HG03025 (cell line): ENCODE data around the gene TMEM178A.

Experiments
- ATAC-seq: cut with Tn5 transposase; IDR thresholded peaks from one replicate; pipeline ENCODE4 v1.9.1; 2021; ENCODE audit warnings: mild to moderate bottlenecking, moderate library complexity; ENCODE audit not compliant: unreplicated experiment, low FRiP score

TMEM178A gene

DNA sequence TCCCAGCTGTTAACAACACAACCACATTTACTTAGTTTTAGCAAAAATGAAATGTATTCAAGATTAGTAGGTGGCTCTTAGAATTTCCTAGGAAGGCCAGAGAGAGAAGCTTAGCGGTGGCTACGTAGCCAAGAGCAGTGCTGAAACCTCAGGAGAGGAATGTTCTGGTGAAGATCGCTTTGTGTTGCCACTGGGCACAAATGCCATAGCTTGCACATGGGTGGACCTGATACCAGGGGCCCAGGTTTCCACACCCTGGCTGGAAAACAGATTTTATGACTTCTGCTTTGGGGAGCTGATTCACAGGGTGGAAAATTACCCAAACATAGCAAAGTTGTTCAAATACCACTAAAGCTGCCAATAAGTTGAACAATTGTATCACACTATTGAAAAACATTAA, 69.9 kb downstream of the TMEM178A start:
- no peak for ATAC-seq

DNA sequence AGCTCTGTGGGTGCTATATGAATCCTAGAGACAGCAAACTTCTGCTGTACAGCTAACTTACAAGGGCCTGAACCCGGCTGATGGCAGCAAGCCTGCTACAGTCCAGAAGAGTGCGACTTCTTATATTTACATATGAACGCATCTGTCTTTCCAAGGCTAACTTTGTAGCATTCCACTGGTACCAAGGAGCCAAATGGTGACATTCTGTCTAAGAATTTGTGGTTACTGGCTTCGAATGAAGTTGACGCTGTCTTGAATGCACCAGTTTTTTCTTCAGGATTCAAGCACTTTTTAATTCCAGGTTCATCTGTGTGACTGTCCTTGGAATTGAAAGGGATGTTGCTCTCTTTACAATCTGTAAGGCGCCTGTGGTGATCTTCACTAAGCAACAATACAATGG, 70.9 kb downstream of the TMEM178A start:
- ATAC-seq, result no peak

DNA sequence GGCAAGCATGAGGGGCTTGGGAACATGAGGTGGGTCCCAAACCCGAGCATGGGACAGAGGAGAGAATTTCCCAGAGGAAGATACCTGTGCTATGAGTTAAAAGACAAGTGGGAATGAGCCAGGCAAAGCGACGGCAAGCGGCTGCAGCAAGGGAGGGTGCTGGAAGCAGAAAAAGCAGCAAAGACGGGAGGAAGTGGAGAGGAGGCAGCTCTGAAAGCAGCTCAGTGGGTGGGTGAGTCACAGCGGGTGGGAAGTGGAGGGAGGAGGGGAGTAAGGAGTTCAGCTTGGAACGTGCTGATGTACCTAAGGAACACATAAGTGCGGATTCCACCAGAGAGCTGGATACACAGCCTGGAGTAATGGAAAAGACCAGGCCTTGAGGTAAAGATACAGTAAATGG, 71.9 kb downstream of the TMEM178A start:
- ATAC-seq, result no peak

DNA sequence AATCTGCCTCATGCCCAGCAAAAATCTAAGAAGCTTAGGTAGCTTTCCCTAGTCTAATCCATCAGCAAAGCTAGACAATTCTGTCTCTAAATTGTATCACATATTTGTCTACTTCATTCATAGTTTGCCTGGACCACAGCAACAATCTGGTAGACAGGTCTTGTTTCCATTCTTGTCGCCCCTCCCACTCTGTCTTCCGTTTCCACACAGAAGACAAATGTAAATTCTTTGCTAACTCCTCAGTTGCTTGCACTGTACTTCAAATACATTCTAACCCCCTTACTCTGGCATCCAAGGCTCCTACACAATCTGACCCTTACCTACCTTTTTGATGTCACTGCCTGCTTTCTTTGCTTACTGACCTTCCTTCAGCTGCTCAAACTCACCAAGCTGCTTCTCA, 73.2 kb downstream of the TMEM178A start:
- no peak for ATAC-seq

DNA sequence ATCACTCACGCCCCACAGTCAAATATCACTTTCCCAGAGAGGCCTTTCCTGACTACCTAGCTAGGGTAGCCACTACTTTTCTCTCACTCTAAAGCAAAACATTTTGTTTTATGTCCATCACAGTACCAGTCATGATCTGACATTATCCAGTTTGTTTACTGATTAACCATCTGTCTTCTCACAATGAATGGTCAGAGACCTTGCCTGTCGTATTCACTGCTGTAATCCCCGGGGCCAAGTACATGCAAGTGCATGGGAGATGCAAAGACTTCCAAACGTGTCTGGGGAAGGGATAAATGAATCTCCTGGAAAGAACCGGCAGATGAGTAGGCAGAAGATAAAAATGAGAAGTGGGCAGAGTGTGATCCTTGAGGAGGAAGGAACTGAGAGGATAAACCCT, 73.7 kb downstream of the TMEM178A start:
- no peak for ATAC-seq

DNA sequence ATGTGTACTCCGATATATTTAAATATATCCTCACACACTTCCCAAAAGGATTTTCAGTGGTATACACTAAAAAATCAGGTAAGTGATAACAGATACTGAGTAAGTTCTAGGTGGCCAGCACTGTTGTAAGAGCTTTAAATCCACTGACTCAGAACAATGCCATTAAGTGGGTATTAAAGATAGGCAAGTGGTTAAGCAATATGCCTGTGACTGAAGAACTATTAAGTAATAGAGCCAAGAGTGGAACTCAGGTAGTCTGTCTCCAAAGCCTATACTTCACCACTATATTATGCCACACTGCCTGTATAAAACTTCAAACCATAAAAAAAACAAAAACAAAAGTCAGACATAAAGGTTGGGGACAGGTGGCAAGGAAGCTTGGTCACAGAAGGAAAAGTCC, 76.2 kb downstream of the TMEM178A start:
- no peak for ATAC-seq

DNA sequence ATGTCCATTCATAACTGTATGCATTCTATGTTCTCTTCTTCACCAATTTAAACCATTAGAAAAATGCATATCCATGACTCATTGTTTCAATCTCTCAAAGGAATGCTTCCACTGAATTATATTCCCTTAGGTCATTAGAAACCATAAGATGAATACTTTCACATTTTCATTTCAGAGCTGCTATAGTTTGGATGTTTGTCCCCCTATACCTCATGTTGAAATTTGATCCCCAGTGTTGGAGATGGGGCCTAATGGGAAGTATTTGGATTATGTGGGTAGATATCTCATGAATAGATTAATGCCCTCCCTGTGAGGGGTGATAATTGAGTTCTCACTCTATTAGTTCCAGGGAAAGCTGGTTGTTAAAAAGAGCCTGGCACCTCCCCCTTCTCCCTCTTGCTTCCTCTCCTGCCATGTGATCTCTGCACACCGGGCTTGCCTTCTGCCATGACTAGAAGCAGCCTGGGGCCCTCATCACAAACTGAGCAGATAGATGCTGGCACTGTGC, 77.6 kb downstream of the TMEM178A start:
- ATAC-seq, result no peak

DNA sequence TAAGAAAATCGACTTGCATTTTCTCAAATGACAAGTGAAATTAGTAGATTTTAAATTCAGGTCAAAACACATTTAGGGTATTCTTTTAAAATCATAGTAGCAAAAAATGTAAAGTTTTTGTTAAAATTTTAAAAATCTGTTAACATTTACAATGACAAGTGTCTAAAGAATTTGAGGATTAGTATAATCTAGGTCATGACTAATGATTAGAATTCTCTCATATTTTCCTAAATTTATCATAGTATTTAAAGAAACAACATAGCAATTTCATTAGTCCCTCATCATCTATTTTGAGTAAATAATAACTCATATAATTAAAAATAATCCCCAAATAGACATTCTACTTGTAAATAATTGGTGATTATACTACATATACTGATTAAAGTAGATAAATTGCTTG, 89.7 kb downstream of the TMEM178A start:
- ATAC-seq, result no peak

DNA sequence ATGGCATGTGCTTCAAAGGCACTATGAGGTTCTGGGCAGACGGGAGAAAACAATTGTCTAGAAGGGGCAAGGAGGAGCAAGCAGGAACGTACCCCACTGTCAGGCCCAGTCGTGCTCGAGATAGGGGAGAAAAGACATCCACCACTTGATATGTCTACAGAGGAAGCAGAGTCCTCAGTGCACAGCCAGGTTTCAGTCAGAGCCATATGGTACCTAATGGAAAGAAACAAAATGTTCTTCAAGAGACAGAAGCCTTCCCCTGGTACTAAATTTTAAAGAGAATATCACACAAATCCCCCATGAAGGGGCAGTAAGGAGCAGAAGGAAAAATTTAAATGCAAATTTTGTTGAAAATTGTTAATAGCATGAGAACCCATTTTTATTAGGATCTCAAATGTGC, 91.4 kb downstream of the TMEM178A start:
- ATAC-seq, result no peak

DNA sequence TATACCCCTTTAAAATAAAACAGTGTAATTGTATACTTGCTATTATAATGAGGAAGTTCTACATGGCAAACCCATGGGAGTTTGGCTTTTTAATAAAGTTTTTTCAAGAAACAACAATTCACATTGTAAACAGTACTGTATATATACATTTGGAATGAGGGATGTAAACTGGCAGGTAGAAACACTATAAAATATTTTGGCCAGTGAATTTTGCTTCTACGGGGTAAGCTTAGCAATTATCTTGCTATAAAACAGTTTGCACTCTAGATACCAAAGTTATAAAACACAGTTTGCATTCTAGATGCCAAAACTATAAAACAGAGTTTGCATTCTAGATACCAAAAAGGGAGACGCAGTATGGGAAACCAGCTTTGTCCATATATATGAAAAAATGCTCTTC, 96.7 kb downstream of the TMEM178A start:
- no peak for ATAC-seq
